ENCODE data around the gene MTG2. TPM values are rescaled to one million over a fixed set of nuclear protein-coding genes. Genes with fewer than 3 reads are reported as not detected.

MTG2 gene
- total and polyA plus RNA-seq, 2 of the 13 experiments (the other 11 are each of a cell fraction or from before 2014, with no cell fraction given): 20.4 to 37.8 TPM

DNA sequence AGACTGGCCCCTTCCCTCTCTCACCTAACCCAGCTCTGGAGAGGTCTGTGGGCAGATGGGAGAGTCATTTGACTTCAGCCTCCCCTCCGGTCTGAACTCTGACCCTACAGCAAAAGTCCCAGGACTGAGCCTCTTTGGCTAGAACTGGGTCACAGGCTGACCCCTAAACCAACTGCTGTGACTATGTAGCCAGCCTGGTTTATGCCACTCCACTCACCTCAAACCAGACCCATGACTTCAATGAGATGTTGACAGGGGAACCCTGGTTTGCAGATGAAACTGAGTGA lies 54.6 kb downstream of the MTG2 start (continued):
- TF ChIP-seq ARHGAP35 (CRISPR knock-in tag; IDR thresholded peaks at IDR 0.05; ENCODE audit: borderline replicate concordance) (no peak), ZNF367 (CRISPR knock-in tag; IDR thresholded peaks at IDR 0.05; ENCODE audit: borderline replicate concordance) (no peak), ZFP36L1 (CRISPR knock-in tag; IDR thresholded peaks at IDR 0.05) (no peak), ZNF589 (CRISPR knock-in tag; conservative IDR thresholded peaks at IDR 0.05) (no peak), WIZ (CRISPR knock-in tag; IDR thresholded peaks at IDR 0.05) (no peak; the same call in 1 of the 2 replicates), ZMYM2 (CRISPR knock-in tag; IDR thresholded peaks at IDR 0.05) (0 out of 2 replicates have a peak, but pooled peaks have one; percentile 15), GTF3A (CRISPR knock-in tag; conservative IDR thresholded peaks at IDR 0.05) (no peak), RFXAP (CRISPR knock-in tag; IDR thresholded peaks at IDR 0.05; ENCODE audit: borderline replicate concordance) (0 out of 2 replicates have a peak, but pooled peaks have one; percentile 35), XBP1 (CRISPR knock-in tag; IDR thresholded peaks at IDR 0.05) (no peak)
- TF ChIP-seq, protein P1, sequence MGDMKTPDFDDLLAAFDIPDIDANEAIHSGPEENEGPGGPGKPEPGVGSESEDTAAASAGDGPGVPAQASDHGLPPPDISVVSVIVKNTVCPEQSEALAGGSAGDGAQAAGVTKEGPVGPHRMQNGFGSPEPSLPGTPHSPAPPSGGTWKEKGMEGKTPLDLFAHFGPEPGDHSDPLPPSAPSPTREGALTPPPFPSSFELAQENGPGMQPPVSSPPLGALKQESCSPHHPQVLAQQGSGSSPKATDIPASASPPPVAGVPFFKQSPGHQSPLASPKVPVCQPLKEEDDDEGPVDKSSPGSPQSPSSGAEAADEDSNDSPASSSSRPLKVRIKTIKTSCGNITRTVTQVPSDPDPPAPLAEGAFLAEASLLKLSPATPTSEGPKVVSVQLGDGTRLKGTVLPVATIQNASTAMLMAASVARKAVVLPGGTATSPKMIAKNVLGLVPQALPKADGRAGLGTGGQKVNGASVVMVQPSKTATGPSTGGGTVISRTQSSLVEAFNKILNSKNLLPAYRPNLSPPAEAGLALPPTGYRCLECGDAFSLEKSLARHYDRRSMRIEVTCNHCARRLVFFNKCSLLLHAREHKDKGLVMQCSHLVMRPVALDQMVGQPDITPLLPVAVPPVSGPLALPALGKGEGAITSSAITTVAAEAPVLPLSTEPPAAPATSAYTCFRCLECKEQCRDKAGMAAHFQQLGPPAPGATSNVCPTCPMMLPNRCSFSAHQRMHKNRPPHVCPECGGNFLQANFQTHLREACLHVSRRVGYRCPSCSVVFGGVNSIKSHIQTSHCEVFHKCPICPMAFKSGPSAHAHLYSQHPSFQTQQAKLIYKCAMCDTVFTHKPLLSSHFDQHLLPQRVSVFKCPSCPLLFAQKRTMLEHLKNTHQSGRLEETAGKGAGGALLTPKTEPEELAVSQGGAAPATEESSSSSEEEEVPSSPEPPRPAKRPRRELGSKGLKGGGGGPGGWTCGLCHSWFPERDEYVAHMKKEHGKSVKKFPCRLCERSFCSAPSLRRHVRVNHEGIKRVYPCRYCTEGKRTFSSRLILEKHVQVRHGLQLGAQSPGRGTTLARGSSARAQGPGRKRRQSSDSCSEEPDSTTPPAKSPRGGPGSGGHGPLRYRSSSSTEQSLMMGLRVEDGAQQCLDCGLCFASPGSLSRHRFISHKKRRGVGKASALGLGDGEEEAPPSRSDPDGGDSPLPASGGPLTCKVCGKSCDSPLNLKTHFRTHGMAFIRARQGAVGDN (CRISPR knock-in tag; IDR thresholded peaks at IDR 0.05): no peak
- TF ChIP-seq, protein P2, sequence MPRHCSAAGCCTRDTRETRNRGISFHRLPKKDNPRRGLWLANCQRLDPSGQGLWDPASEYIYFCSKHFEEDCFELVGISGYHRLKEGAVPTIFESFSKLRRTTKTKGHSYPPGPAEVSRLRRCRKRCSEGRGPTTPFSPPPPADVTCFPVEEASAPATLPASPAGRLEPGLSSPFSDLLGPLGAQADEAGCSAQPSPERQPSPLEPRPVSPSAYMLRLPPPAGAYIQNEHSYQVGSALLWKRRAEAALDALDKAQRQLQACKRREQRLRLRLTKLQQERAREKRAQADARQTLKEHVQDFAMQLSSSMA (CRISPR knock-in tag; IDR thresholded peaks at IDR 0.05): no peak
- TF ChIP-seq, protein P3, sequence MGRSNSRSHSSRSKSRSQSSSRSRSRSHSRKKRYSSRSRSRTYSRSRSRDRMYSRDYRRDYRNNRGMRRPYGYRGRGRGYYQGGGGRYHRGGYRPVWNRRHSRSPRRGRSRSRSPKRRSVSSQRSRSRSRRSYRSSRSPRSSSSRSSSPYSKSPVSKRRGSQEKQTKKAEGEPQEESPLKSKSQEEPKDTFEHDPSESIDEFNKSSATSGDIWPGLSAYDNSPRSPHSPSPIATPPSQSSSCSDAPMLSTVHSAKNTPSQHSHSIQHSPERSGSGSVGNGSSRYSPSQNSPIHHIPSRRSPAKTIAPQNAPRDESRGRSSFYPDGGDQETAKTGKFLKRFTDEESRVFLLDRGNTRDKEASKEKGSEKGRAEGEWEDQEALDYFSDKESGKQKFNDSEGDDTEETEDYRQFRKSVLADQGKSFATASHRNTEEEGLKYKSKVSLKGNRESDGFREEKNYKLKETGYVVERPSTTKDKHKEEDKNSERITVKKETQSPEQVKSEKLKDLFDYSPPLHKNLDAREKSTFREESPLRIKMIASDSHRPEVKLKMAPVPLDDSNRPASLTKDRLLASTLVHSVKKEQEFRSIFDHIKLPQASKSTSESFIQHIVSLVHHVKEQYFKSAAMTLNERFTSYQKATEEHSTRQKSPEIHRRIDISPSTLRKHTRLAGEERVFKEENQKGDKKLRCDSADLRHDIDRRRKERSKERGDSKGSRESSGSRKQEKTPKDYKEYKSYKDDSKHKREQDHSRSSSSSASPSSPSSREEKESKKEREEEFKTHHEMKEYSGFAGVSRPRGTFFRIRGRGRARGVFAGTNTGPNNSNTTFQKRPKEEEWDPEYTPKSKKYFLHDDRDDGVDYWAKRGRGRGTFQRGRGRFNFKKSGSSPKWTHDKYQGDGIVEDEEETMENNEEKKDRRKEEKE (IDR thresholded peaks at IDR 0.05): no peak
- TF ChIP-seq, protein P4, sequence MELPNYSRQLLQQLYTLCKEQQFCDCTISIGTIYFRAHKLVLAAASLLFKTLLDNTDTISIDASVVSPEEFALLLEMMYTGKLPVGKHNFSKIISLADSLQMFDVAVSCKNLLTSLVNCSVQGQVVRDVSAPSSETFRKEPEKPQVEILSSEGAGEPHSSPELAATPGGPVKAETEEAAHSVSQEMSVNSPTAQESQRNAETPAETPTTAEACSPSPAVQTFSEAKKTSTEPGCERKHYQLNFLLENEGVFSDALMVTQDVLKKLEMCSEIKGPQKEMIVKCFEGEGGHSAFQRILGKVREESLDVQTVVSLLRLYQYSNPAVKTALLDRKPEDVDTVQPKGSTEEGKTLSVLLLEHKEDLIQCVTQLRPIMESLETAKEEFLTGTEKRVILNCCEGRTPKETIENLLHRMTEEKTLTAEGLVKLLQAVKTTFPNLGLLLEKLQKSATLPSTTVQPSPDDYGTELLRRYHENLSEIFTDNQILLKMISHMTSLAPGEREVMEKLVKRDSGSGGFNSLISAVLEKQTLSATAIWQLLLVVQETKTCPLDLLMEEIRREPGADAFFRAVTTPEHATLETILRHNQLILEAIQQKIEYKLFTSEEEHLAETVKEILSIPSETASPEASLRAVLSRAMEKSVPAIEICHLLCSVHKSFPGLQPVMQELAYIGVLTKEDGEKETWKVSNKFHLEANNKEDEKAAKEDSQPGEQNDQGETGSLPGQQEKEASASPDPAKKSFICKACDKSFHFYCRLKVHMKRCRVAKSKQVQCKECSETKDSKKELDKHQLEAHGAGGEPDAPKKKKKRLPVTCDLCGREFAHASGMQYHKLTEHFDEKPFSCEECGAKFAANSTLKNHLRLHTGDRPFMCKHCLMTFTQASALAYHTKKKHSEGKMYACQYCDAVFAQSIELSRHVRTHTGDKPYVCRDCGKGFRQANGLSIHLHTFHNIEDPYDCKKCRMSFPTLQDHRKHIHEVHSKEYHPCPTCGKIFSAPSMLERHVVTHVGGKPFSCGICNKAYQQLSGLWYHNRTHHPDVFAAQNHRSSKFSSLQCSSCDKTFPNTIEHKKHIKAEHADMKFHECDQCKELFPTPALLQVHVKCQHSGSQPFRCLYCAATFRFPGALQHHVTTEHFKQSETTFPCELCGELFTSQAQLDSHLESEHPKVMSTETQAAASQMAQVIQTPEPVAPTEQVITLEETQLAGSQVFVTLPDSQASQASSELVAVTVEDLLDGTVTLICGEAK (IDR thresholded peaks at IDR 0.05): no peak
- TF ChIP-seq, protein P4 (CRISPR knock-in tag; IDR thresholded peaks at IDR 0.05): no peak

Data from HepG2 (cell line).